ENCODE measurements around the gene CCDC77. TPM values are rescaled to one million over a fixed set of nuclear protein-coding genes. Genes with fewer than 3 reads are reported as not detected.
A peak's percentile ranks its signal among the peaks of the same experiment; 100 is the strongest.
"Not testable (repeated sequence)": the region's sequence is repeated elsewhere in the genome, so short reads cannot be mapped to it uniquely, and the experiment has no call there.

Gene CCDC77
- total and polyA plus RNA-seq, 2 experiments from 2014 or later: 5.3 to 15.2 TPM

DNA sequence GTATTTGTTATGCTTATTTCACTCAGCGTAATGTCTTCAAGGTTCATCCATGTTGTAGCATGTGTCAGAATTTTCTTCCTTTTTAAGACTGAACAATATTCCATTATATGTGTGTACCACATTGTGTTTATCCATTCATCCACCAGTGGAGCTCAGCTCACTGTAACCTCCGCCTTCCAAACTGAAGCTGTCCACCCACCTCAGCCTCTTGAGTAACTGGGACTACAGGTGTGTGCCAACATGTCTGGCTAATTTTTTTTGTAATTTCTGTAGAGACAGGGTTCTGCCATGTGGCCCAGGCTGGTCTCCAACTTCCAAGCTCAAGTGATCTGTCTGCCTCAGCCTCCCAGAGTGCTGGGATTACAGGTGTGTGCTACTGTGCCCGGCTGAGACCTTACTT lies 21.1 kb downstream of the CCDC77 start:
- Histone ChIP-seq H2AFZ (no peak overlapping the region), H3K27ac (no peak overlapping the region), H3K4me3 (no peak overlapping the region), H3K79me2 (no peaks in the 10 kb centered on the region), H3K27me3 (no peaks in the 10 kb centered on the region), H3K36me3 (replicated peaks; ENCODE audit: insufficient read depth, low read depth) (no peaks in the 10 kb centered on the region), H3K9me3 (ENCODE audit: low read depth) (no peaks in the 10 kb centered on the region), H3K4me2 (no peak overlapping the region), H3K9me2 (replicated peaks; ENCODE audit: insufficient read depth) (no peaks in the 10 kb centered on the region), H4K20me1 (ENCODE audit: insufficient read depth, poor library complexity, severe bottlenecking) (no peaks in the 10 kb centered on the region), H3K4me1 (ENCODE audit: insufficient read depth) (no peaks in the 10 kb centered on the region)
- no peak for DNase-seq (ENCODE audit: low spot score)
- TF ChIP-seq EZH2phosphoT487 (IDR thresholded peaks at IDR 0.05; ENCODE audit: low read depth, severe bottlenecking, unreplicated experiment) (no peak), EZH2 (IDR thresholded peaks at IDR 0.05; ENCODE audit: borderline replicate concordance) (no peak), CTCF (IDR thresholded peaks at IDR 0.05; ENCODE audit: poor library complexity) (no peak)
- WGBS (ENCODE audit: low lambda C conversion rate, missing lambda C conversion rate): 95% methylated on average over 3 of the region's 3 CpGs

DNA sequence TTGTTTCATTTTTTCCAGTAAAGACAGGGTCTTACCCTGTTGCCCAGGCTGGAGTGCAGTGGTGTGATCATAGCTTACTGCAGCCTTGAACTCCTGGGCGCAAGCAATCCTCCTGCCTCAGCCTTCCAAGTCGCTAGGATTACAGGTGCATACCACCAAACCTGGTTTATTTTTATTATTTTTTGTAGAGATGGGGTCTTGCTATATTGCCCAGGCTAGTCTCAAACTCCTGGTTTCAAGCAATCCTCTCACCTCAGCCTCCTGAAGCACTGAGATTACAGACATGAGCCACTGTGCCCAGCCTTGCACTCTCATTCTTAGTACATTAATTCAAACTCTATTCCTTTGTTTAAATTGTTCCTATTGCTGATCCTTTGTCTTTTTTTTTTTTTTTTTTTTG lies 34.3 kb downstream of the CCDC77 start:
- DNase-seq (ENCODE audit: low spot score); H3K27ac ChIP-seq: not testable (repeated sequence)

DNA sequence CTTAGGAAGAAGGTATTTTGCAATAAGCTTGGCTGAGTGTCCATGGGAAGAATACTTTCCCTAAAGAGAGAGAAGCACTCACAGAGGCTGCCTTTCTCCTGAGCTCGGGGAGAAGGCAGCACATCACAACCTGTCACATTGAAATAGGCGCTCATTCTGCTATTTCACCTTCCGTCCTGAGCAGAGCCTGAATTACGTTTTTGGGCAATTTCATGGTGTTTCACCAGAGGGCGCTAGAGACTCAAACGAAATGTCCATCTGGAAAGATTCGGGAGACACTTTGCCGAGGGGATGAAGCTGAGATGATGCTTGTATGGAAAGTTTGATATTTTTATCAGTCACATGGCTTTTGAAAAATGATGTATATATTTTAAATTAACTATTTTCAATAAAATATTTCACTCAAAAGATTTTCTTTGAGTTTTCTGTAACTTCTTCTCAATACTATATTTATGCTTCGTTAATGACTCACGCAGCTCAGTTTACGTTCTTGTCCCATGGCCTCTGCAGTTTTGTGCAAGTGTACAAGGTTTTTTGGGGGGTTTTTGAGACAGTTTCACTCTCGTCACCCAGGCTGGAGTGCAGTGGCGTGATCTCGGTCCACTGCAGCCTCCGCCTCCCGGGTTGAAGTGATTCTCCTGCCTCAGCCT lies 40.9 kb downstream of the CCDC77 start:
- Histone ChIP-seq H4K20me1 (ENCODE audit: insufficient read depth, poor library complexity, severe bottlenecking) (no peaks in the 10 kb centered on the region), H2AFZ (no peak overlapping the region), H3K4me2 (no peak overlapping the region), H3K4me3 (no peak overlapping the region), H3K27ac (no peak overlapping the region), H3K27me3 (no peaks in the 10 kb centered on the region), H3K79me2 (no peaks in the 10 kb centered on the region), H3K4me1 (ENCODE audit: insufficient read depth) (no peaks in the 10 kb centered on the region), H3K9me3 (ENCODE audit: low read depth) (no peaks in the 10 kb centered on the region), H3K9me2 (replicated peaks; ENCODE audit: insufficient read depth) (no peaks in the 10 kb centered on the region), H3K36me3 (replicated peaks; ENCODE audit: insufficient read depth, low read depth) (no peaks in the 10 kb centered on the region)
- WGBS (ENCODE audit: low lambda C conversion rate, missing lambda C conversion rate): 57% methylated on average over 16 of the region's 16 CpGs
- DNase-seq (ENCODE audit: low spot score): peak; percentile 72
- no peak for TF ChIP-seq EZH2 (IDR thresholded peaks at IDR 0.05; ENCODE audit: borderline replicate concordance)
- no peak for TF ChIP-seq EZH2phosphoT487 (IDR thresholded peaks at IDR 0.05; ENCODE audit: low read depth, severe bottlenecking, unreplicated experiment)
- peak; percentile 80 for TF ChIP-seq CTCF (IDR thresholded peaks at IDR 0.05; ENCODE audit: poor library complexity)

More for the DNA sequence above, 34.3 kb downstream of the CCDC77 start:
- not testable (repeated sequence) for H2AFZ ChIP-seq; H3K4me2 ChIP-seq; H3K27me3 ChIP-seq; H4K20me1 ChIP-seq (ENCODE audit: insufficient read depth, poor library complexity, severe bottlenecking); H3K4me1 ChIP-seq (ENCODE audit: insufficient read depth); H3K9me2 ChIP-seq (replicated peaks; ENCODE audit: insufficient read depth); H3K9me3 ChIP-seq (ENCODE audit: low read depth); H3K79me2 ChIP-seq; H3K36me3 ChIP-seq (replicated peaks; ENCODE audit: insufficient read depth, low read depth); H3K4me3 ChIP-seq
- 100% methylated on average over 2 of the region's 2 CpGs for WGBS (ENCODE audit: low lambda C conversion rate, missing lambda C conversion rate)

GRCh38 chr12:447141-447540 lies 45.7 kb downstream of the CCDC77 start:
- Histone ChIP-seq H2AFZ (no peak overlapping the region), H3K4me2 (no peak overlapping the region), H3K9me2 (replicated peaks; ENCODE audit: insufficient read depth) (no peaks in the 10 kb centered on the region), H3K4me3 (no peak overlapping the region), H3K36me3 (replicated peaks; ENCODE audit: insufficient read depth, low read depth) (no peaks in the 10 kb centered on the region), H3K27ac (no peak overlapping the region), H4K20me1 (ENCODE audit: insufficient read depth, poor library complexity, severe bottlenecking) (no peaks in the 10 kb centered on the region), H3K9me3 (ENCODE audit: low read depth) (no peaks in the 10 kb centered on the region), H3K27me3 (peaks cover 3% of the 10 kb centered on the region), H3K79me2 (no peaks in the 10 kb centered on the region), H3K4me1 (ENCODE audit: insufficient read depth) (no peaks in the 10 kb centered on the region)
- DNase-seq (ENCODE audit: low spot score): no peak
- 94% methylated on average over 1 of the region's 1 CpG for WGBS (ENCODE audit: low lambda C conversion rate, missing lambda C conversion rate)
- no peak for TF ChIP-seq CTCF (IDR thresholded peaks at IDR 0.05; ENCODE audit: poor library complexity)
- no peak for TF ChIP-seq EZH2 (IDR thresholded peaks at IDR 0.05; ENCODE audit: borderline replicate concordance)
- no peak for TF ChIP-seq EZH2phosphoT487 (IDR thresholded peaks at IDR 0.05; ENCODE audit: low read depth, severe bottlenecking, unreplicated experiment)
